Measurements from ENCODE around the gene NET1.
"Not testable (repeated sequence)": the region's sequence is repeated elsewhere in the genome, so short reads cannot be mapped to it uniquely, and the experiment has no call there.

- TF ChIP-seq CTCF, POLR2AphosphoS5, EP300 (IDR thresholded peaks at IDR 0.05): not testable (repeated sequence)
These were observed 63.8 kb downstream of the NET1 start for GRCh38 chr10:5475974-5476807.
